Fibroblast of gingiva (primary cell): ENCODE measurements around the gene MOB3A.

Experiments
- DNase-seq: peaks from one replicate; pipeline ENCODE4 v3.0.0-alpha.2; 2011; ENCODE audit warnings: low read depth

Gene MOB3A

DNA sequence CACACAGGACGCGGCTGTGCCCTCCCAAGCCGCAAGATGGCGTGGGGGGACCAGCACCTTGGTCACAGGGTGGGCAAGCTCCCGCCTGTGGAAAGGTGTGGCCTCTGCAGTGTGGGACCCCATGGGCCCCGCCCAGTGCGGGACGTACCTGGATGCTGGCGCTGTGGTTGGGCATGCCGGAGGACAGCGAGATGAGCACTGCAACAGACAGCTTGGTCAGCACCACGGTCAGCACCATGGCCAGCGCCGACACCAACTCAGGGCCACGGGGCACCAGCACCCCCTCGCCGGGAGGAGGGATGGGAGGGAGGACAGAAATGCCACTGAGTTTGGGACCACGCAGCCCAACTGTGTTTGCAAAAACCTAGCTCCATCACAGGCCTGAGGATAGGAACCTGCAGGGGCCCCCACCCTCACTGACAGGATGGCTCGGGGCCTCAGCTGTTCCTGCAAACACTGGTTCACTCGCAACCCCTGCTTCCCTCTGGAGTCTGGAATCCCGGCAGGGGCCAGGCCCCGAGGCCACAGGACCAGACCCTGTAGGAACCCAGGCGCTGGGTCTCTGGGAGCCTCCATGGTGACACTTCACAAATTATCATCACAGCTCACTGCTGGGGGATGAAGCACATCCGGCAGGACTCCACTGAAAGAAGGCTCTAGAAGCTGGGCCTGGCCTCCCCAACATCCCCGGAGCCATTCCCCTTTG is 27.7 kb upstream of the MOB3A start:
- no peak for DNase-seq

DNA sequence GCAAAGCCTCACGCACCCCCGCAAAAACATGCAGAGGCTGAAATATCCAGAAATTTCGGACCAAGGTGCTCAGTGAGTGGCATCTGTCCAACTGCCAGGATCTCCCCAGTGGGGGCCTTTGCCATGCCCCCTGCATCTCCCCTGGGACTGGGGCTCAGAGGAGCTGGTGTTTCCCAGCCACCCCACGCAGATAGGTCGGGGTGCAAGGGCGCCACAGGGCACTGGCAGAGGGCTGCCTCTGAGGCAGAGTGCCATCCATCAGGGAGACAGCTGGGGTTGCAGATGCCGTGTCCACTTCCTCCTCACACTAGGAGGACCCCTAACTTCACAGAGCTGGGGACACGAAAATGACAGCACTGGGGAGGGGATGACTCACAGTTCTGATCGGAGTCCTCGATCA is 26.9 kb upstream of the MOB3A start:
- no peak for DNase-seq

DNA sequence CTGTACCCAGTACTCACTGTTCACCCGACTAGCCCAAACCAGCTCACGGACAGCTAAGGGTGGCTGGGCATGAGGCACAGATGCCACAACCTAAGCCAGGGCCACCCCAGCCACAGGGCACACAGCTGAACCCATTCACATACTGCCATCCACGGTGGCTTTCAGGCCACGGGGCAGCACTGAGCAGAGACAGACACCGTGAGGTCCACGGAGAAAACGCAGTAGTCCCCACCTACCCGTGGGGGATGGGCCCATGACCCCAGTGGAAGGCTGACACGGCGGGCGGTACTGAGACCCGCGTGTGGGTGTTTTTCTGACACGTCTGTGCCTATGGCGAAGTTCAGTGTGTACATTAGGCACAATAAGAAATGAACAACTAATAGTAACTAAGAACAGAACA is 26.1 kb upstream of the MOB3A start:
- DNase-seq, result no peak

DNA sequence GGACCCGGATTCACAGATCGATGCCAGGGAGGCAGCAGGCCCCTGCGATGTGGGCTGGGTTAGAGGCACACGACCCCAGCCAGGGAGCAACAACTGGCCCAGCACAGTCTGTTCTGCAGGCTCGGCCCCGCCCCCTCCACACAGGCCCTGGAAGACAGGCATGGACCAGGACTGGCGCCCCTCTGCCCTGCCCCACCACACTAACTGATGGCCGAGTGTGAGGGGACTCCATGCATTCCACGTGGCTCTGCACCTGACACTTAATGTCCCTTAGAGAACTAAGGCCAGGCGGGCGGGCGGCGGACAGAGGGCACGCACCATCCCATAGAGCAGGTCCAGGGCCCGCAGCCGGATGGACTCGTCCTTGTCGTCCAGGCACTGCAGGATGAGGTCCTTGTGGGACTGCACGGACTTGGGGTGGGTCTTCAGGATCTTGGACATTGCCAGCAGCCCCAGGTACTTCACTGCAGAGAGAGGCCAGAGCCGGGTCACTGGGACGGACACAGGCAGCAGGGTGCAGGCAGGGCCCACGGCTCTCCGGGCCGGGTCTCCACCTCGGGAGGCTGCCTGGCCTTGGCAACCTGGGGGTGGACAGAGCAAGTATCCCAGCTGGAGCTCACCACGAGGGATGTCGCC is 25.4 kb upstream of the MOB3A start:
- no peak for DNase-seq

DNA sequence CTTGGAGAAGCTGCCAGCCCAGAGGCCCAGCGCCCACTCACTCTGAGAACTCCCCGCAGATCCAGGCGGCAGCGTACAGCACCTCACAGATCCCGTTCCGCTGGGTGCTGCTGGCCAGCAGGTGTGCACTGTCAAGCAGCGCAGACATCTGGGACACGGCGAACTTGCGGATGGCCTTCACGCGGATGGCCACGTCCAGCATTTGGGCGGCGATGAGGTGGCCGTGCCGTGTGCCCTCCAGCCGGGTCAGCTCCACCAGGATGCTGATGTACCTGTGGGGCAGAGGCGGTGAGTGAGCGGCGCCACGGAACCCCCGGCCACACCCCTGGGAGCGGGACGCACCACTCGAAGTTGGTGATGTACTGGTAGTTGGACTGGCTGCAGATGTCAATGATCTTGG is 24.7 kb upstream of the MOB3A start:
- no peak for DNase-seq

DNA sequence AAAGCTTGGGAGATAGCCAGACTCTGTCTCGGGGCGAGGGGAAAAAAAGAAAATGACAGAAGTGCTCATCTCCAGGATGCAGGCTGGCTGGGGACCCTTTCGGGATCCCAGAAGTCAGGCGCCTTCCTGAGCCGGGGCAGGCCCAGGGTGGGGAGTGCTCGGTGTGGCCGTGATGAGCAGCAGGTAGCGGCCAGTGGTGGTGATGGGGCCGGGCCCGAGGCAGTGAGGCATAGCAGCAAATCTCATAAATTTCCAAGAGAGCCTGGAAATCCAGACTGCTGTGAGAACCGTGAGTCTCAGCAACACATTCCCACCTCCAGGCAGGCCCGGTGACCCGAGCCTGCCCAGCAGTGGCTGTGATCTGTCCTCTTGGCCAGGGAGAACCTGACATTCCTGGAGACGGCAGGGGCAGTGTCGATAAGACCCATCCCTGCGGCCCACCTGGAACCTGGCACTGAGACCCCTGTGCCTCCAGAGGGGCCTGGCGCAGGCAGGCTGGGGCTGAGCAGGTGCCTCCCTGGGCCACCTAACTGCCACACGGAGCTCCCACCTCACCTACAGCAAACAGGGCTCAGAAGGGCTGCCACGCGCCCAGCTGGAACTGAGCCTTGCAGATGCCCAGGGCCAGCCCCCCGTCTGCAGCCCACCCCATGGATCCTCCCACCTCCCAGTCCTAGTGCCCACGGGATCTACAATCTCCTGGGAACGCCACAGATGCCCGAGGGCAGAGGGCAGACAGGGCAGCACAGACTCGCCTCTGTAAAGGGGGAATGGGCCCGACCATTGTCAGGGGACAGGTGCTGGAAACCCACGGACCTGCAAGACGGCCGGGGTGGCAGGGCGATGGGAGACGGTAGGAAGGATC is 24.0 kb upstream of the MOB3A start:
- no peak for DNase-seq

DNA sequence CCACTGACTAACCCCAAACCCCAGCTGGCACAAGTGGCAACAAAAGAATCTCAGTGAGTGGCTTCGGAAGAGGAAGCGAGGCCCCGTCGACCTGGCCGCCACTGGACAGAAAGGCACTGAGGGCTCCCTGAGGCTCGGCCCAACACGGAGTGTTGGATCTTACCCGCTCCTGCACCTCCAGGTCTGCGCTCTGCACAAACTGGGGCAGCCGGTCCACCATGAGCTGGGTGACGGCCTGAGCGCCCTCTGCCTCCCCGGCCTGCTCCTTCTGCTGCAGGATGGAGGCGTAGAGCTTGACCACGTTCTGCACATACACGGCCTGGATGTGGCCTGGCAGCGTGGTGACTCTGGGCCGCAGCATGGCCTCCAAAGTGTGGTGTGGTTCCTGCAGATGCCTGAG is 22.3 kb upstream of the MOB3A start:
- no peak for DNase-seq

DNA sequence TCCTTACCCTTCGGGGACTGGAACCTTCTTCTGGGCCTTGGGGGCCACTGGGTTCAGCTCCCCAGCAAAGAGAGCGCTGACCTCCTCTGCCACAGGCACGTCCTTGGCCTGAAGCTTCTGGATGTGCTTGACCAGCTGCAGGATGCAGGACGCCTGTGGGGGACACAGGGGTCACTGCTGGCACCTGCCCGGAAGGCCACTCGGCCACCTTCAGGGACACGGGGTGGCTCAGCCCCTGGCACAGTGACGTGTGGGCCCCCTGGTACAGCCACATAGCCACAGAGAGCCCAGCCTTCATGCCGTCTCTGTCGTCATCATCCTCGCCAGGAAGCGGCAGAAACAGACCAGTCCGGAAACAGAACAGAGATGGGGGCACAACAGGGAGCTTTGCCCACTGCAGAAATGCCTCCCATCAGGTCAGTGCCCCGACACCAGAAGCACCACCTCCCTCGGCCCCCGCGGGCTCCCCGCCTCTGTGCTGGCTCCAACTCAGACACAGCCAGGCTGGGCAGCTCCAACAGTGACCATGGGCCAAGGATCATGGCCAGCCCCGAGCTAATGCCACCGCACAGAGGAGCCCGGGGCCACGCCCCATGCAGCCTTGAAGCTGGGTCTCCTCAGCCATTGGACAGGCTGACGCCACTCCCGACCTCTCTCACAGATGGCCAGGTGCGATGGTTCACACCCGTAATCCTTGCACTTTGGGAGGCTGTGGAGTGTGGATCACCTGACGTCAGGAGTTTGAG is 21.3 kb upstream of the MOB3A start:
- no peak for DNase-seq

DNA sequence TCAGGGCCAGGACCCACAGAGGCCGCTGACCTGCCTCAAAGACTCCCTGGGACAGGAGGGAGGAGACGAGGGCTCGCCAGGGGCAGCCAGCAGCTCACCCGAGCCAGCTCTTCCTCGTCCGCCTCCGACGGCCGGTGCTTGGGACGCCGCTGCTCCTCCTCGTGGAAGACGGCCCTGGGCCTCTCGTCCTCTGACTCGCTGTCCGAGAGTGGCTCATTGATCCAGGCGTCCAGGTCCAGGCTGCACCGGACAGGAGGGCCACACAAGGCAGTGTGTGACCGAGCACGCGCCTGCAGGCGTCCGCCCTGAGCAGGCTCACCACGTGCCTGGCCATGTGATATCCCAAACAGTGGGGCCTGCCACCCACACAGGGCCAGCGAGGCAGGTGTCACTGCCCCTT is 20.4 kb upstream of the MOB3A start:
- DNase-seq, result no peak

DNA sequence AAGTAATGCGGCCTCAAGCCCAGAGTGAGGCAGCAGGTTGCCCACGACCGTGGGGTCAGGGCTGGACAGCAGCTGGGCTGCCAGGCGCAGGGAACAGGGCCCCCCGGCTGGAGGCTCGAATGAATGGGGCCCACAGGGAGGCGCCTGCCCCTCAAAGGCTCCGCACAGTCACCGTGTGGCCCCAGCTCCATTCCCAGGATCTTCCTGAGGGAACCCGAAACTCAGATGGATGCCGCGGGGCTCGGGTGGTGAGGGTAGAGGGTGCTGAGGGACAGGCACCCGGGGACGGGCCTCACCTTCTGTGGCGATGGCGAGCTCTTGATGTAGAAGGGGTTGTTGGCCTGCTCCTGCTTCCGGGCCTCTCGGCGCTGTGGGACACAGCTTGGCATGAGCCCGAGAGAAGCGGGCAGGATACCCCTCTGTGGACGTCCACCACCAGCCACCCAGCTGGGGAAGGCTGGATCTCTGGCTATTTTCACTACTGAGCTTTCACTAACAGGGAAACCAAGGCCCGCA is 19.8 kb upstream of the MOB3A start:
- DNase-seq, result no peak

DNA sequence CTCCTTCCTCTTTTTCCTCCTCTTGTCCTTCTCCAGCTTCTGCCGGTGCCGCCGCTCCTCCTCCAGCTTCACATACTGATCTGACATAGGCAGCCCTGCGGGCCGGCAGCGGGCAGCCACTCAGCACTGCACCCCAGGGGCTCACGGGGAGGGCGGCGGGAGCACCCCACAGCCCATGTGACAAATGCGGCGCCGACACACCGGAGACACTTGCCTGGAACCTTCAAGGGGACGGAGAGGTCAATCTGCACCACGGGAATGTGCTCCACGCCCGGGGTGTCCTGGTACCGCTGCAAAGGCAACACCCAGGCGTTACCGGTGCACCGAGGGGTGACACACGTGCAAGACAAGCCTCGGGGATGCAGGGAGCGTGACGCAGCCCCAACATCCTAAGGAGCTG is 19.2 kb upstream of the MOB3A start:
- no peak for DNase-seq

DNA sequence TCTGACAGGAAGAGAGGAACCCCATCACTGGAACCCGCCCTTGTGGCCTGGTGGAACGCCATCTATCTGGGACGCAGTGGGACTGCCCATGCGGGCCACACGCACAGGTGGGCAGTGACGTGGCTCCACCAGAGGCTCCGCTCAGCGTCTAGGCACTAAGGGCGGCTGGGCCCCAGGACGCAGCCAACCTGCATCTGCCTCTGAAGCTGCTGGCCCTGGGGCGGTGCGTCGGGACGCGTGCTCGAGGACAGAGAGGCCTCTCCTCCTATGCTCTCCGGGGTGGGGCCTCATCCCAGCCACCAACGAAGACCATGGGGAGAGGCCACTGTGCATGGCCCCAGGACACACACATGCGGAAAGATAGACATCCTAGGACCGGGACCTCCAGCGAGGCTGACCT is 18.7 kb upstream of the MOB3A start:
- DNase-seq, result no peak

DNA sequence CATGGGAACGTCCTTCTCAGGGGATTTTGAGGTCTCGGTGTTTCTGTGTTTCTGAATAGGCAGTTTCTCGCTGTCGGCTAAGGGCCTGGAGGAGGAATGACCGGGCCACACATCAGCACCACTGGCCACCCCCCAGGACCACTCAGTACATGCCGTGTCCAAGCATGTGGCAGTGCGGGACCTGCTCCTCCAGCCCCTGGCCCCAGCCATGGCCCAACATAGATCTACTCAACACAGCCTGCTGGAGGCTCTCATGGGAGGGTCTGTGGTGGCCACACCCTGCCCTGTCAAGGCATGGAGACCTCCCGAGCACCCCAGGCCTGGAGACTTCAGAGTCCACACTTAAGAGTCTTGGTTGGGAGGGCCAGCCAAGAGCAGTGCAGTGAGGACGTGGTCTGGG is 18.1 kb upstream of the MOB3A start:
- DNase-seq, result no peak

DNA sequence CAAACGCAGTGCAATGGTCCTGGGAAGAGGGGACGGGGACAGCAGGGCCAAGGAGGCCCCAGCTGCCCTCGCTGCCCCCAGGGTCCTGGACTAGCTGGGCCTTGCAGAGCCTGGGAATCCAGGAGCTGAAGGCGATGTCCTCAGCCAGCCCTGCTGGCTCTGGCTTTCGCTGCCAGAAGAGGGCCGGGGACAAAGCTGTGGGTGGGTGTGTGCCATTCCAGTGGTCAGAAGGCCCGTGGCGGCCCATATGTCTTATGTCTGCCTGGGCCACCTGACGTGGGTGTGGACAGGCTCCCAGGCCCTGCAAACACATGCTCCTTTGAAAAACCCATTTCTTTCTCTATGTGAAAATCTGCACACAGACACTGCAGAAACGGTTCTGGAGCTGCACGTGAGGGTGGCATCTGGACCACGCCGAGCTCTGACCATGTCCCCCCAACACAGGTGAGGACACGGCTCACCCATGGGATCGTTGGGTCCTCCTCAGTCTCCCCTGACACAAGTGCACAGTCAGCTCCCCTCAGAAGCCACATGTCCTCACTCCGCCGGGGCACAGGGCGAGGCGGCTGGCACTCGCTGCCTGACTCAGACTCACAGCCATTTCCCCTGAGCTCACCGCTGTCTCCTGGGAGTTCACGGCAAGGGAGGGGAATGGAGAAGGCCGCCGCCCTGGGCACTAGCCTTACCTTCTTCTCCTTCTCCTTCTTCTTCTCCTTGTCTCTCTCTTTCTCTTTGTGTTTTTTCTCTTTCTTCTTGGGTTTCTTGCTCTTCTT is 17.5 kb upstream of the MOB3A start:
- DNase-seq, result peak; percentile 18

DNA sequence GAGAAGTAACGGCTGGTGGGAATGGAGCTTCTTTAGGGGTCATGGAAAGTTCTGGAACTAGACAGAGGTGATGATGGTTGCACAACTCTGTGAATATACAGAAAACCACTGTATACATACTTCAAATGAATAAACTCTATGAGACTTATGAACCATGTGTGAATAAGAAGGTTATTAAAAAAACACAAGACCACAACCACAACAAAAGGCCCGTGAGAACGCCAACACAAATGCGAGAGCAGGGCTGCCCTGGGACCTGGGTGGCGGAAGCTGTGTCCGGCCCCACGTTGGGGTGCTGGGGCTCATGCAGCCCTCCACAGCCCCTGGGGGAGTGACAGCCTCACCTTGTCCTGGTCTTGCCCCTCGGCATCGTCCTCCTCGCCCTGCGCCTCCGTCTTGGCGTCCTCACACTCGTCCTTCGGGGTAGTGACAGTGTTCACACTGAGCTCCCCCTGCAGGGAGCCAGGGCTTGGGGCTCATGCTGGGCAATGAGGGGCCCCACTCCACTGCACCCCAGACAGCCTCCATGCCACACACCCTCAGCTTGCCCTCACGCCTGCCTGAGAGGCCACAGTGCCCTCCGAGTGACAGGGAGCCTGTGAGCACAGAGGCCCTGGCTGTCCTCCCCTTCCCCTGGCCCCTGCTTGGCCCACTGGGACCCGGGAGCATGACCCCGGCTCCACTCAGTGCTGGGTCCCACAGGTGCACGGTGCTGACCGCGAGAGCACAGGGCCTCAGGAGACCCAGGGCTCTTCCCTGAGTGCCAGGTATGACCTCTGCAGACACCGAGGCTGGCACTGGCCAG is 16.6 kb upstream of the MOB3A start:
- no peak for DNase-seq

DNA sequence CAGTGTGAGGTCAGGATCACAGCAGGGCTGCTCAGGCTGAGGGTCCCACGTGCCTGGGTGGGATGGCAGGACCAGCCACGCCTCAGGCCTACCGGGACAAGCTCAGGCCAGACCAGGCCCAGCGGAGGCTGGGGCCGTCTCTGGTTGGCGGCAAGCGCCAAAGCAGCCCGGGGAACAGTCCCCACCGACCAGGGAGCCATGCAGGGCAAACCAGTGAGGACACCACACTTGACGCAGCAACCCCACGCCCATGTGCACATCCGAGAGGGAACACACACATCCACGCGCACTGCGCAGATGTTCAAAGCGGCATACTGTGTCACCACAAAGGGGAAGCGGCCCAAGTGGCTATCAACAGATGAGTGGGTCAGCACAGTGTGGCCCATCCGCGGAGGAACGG is 15.8 kb upstream of the MOB3A start:
- DNase-seq, result no peak

DNA sequence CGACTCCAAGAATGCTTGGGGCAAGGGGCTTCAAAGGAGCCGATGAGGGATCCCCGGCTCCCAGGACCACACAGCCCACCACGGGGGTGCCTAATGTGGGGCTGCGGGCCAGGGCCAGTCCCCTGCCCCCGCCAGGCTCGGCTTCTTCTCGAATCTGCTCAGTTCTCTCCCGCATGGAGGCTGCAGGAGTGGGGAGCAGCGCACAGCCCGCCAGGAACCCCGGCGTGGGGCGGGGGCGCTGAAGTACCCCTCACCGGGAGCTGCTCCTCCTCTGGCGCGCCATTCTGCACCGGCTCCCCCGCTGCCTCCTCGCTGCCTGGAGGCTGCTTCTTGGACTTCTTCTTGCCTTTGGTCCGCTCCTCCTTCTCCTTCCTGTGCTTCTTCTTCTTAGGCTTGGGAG is 15.3 kb upstream of the MOB3A start:
- DNase-seq, result no peak

DNA sequence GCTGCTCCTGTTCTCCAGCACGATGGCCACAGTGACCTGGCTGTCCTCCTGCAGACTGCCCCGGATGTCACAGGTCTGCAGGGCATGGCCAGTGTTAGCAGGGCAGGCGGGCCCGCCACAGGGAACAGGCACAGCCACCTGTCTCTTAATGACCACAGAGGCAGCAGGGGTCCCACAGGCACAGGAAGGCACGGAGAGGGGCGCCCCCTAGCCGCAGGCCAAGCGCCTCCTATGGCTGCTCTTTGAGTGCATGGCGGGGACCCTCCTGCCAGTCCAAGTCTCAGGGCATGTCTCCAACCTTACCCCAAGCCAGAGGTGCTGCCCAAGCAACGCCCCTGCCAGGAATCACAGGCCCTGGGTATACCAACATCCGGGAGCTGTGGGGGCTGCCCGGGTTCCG is 14.7 kb upstream of the MOB3A start:
- DNase-seq, result no peak

DNA sequence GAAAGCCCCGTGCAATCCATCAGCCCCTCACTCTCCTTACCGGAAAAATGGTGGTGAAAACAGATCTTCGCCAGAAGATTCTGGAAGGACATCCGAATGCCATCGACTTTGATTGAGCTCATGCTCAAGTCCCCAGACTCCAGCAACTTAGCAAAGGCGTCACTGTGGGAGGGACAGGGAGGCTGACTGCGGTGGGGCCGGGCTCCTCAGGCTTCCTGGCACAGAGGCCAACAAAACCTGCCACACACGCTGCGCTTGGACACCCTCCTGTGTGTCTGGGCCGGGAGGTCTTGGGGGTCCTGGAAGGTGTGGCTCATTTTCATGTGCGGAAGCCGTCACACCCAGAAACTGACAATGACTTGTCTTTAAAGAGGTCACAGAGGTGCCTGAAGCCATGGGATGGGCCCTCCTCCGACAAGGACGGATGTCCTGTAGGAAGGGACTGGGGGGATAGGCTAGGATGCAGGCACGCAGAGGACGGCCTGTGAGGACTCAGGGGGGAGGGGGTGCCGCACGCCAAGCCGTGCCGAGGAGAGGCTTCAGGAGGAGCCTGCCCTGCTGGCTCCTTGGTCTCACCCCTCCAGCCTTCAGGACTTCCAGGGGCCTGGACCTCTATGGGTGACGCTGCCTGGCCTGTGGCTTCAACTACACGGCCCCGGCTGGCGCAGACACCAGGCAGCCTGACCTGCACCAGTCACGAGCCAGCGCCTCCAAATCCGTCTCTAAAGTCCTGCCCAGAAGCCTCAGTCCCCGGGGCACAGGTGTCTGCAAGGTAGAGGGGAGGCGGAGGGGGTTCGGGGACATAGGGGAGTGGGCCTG is 13.1 kb upstream of the MOB3A start:
- DNase-seq, result no peak
